C4-2B (cell line): Measurements from ENCODE around the gene EIF2B1.

Experiments
- H3K27ac ChIP-seq: fragments of 450-650 bp; 2 replicates; pipeline ENCODE4 v1.5.1; 2017
- CTCF ChIP-seq: fragments of 450-650 bp; conservative IDR thresholded peaks from 2 replicates; pipeline ENCODE4 v1.5.1; 2017; ENCODE audit warnings: mild to moderate bottlenecking
- ZFX ChIP-seq: fragments of 450-650 bp; IDR thresholded peaks from 2 replicates; pipeline ENCODE4 v1.6.1; 2017

EIF2B1 gene

DNA sequence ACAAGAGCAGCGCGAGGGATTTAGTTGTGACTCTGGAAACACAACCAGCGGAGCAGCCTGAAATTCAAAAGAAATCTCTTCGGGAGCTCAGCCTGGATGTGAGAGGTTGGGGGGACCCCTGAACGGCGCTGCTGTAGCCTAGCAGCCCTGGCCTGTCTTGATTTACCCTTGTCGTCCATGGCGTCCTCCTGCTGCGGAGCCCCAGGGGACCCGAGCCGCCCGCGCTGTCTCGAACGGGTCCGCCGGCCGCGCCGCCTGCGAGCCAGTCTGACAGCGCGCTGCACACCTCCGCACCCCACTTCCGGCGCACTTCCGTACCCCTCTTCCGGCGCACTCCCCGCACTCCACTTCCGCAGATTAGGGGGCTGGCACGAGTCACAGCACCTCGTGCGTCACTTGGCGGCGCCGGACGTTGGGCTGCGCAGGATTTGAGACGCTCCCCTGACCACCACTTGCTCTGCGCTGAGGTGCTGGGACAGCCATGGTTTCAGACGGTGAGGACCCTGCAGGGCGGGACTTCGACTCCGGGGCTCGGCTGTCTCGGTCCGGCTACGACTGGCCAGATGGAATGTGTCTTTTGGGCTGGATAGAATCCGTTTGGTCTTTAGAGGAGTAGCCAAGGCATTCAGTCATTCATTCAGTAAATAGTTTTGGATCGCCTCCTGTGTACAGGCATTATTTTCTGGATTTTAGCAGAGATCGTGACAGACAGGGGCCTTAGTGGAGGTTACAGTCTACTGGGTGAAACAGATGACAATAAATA is at the start of gene EIF2B1, which contains the start of gene GTF2H3:
Gene EIF2B1, minus strand, starts transcription at position 308 of the 763 bp plus-strand sequence. Its CDS starts 129 bp downstream, at position 179.
Gene GTF2H3, plus strand, starts transcription at position 451 of the 763 bp plus-strand sequence. Its CDS starts 31 bp downstream, at position 482.
- peak within 1 kb of the TSS; percentile 80 for H3K27ac ChIP-seq
- TF ChIP-seq CTCF (no peak), ZFX (no peak)

GRCh38 chr12:123681605-123682004 is 48.1 kb upstream of the EIF2B1 start:
- TF ChIP-seq CTCF: no peak
- no peak for TF ChIP-seq ZFX
- H3K27ac ChIP-seq: no peak overlapping the region

DNA sequence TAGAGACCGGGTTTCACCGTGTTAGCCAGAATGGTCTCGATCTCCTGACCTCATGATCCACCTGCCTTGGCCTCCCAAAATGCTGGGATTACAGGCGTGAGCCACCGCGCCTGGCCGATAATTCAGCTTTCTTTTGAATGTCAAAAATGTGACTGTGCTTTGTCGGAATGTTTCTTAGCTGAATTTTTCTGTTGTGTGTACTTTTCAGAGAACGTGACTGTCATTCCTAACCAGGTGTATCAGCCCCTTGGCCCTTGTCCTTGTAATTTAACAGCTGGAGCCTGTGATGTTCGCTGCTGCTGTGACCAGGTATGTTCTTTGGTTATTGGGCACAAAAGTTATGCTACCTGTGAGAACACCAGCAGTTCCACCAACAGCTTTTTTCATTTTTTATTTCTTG is 45.5 kb upstream of the EIF2B1 start:
- no peak for TF ChIP-seq ZFX
- no peak for TF ChIP-seq CTCF
- H3K27ac ChIP-seq: no peak overlapping the region

GRCh38 chr12:123676616-123677320 is 43.3 kb upstream of the EIF2B1 start:
- TF ChIP-seq ZFX (no peak), CTCF (no peak)
- H3K27ac ChIP-seq: no peak overlapping the region

DNA sequence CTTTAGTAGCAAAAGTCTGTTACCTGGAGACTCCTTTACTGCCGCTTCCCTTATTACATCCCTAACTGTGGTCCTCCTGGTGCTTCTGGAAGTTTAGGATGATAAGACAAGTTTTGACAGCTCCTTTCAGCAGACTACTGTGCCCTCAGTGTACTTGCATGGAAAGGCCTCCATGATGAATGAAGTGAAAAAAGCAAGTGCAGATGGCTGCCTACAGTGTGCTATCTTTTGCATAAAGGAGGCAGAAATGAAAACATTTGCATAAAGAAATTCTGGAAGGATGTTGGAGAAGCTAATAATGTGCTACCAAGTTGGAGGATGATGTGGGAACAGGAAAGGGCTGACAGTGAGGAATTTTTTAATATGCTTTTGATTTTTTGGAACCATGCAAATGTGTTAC is 42.0 kb upstream of the EIF2B1 start:
- H3K27ac ChIP-seq: no peak overlapping the region
- TF ChIP-seq ZFX (no peak), CTCF (no peak)

DNA sequence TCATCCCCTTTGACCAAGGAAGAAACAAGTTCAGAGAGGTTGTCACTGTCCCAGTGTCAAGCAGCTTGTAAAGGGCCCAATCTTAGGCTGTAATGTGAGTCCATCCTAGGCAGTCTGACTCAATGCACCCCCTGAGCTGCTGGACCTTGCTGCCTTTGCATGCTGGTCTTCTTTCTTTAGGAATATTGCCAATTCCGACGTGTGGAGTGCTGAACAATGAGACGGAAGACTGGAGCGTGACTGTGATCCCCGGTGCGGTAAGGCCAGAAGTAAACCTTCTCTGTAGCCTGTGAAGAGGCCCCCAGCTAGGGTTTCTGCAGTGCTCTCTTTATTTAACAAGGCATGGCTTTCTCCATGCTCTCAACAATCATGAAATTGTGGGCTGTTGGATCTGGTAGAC is 38.4 kb upstream of the EIF2B1 start:
- no peak overlapping the region for H3K27ac ChIP-seq
- TF ChIP-seq CTCF (no peak), ZFX (no peak)
